Trophoblast cell (in vitro differentiated cells and primary cell): ENCODE data around the gene EIF4G1.

Experiments used
- DNase-seq, 2 donors: peaks; one replicate each; pipeline ENCODE4 v3.0.0-alpha.2; 2016
- H2AFZ ChIP-seq: 2 replicates; pipeline ENCODE4 v1.6.1; 2013; ENCODE audit warnings: low read length, moderate library complexity, mild to moderate bottlenecking; ENCODE audit not compliant: insufficient read depth, poor library complexity
- H2AK5ac ChIP-seq: 2 replicates; pipeline ENCODE4 v1.6.1; 2013; ENCODE audit warnings: mild to moderate bottlenecking, low read length
- H2BK120ac ChIP-seq: 2 replicates; pipeline ENCODE4 v1.6.1; 2013; ENCODE audit warnings: low read length, mild to moderate bottlenecking, moderate library complexity; ENCODE audit not compliant: insufficient read depth, poor library complexity
- H2BK12ac ChIP-seq: 2 replicates; pipeline ENCODE4 v1.6.1; 2013; ENCODE audit warnings: mild to moderate bottlenecking, low read length, moderate library complexity
- H2BK5ac ChIP-seq: 2 replicates; pipeline ENCODE4 v1.6.1; 2013; ENCODE audit warnings: low read length, low read depth, moderate library complexity, mild to moderate bottlenecking; ENCODE audit not compliant: poor library complexity
- H3K14ac ChIP-seq: 2 replicates; pipeline ENCODE4 v1.6.1; 2013; ENCODE audit warnings: mild to moderate bottlenecking, low read length
- H3K18ac ChIP-seq: 2 replicates; pipeline ENCODE4 v1.6.1; 2013; ENCODE audit warnings: mild to moderate bottlenecking, low read length
- H3K23ac ChIP-seq: 2 replicates; pipeline ENCODE4 v1.6.1; 2013; ENCODE audit warnings: low read length
- H3K27ac ChIP-seq: 2 replicates; pipeline ENCODE4 v1.5.1; 2013; ENCODE audit warnings: low read depth, mild to moderate bottlenecking, inconsistent platforms, low read length, moderate library complexity
- H3K27me3 ChIP-seq: 2 replicates; pipeline ENCODE4 v1.6.1; 2013; ENCODE audit warnings: inconsistent platforms, mild to moderate bottlenecking, low read length, moderate library complexity; ENCODE audit not compliant: insufficient read depth
- H3K36me3 ChIP-seq, 2 experiments: 1 replicate in 1 of 2; 2 replicates in 1 of 2; pipeline ENCODE4 v1.6.1; 2013; ENCODE audit warnings: low read length in 2 of 2, mild to moderate bottlenecking in 2 of 2, moderate library complexity in 1 of 2; ENCODE audit not compliant: insufficient read depth in 2 of 2, control insufficient read depth in 1 of 2
- H3K4ac ChIP-seq: 2 replicates; pipeline ENCODE4 v1.6.1; 2013; ENCODE audit warnings: low read depth, mild to moderate bottlenecking, low read length, moderate library complexity
- H3K4me1 ChIP-seq, 2 experiments: 1 replicate in 1 of 2; 2 replicates in 1 of 2; pipeline ENCODE4 v1.6.1; 2013; ENCODE audit warnings: low read length in 2 of 2, mild to moderate bottlenecking in 2 of 2, moderate library complexity in 1 of 2; ENCODE audit not compliant: insufficient read depth in 2 of 2, control insufficient read depth in 1 of 2
- H3K4me2 ChIP-seq: 2 replicates; pipeline ENCODE4 v1.6.1; 2013; ENCODE audit warnings: inconsistent platforms, mild to moderate bottlenecking, low read length, moderate library complexity
- H3K4me3 ChIP-seq: 2 replicates; pipeline ENCODE4 v1.5.1; 2013; ENCODE audit warnings: mild to moderate bottlenecking, low read depth, low read length, inconsistent platforms
- H3K79me1 ChIP-seq: one replicate; pipeline ENCODE4 v1.6.1; 2013; ENCODE audit warnings: low read length
- H3K79me2 ChIP-seq: 2 replicates; pipeline ENCODE4 v1.6.1; 2013; ENCODE audit warnings: low read length, mild to moderate bottlenecking; ENCODE audit not compliant: control insufficient read depth, insufficient read depth, poor library complexity
- H3K9ac ChIP-seq: 2 replicates; pipeline ENCODE4 v1.6.1; 2013; ENCODE audit warnings: mild to moderate bottlenecking, low read length
- H3K9me3 ChIP-seq: 2 replicates; pipeline ENCODE4 v1.6.1; 2013; ENCODE audit warnings: low read depth, mild to moderate bottlenecking, control low read depth, inconsistent platforms, low read length; ENCODE audit not compliant: insufficient read depth
- H4K12ac ChIP-seq: 2 replicates; pipeline ENCODE4 v1.6.1; 2013; ENCODE audit warnings: low read depth, mild to moderate bottlenecking, low read length, moderate library complexity
- H4K8ac ChIP-seq: 2 replicates; pipeline ENCODE4 v1.6.1; 2013; ENCODE audit warnings: low read depth, mild to moderate bottlenecking, low read length, moderate library complexity
- H4K91ac ChIP-seq: one replicate; pipeline ENCODE4 v1.6.1; 2013; ENCODE audit warnings: low read depth, mild to moderate bottlenecking, low read length, moderate library complexity
- WGBS: extraction: QIAGEN DNeasy Blood & Tissue Kit; methylation state at CpG from one replicate; pipeline ENCODE4 v1.1.7; 2013; ENCODE audit warnings: missing lambda C conversion rate; ENCODE audit not compliant: insufficient read length, insufficient coverage; ENCODE audit errors: extremely low coverage; 5-methylcytosine and 5-hydroxymethylcytosine counted together

The EIF4G1 gene

GRCh38 chr3:184332370-184333090 is 18.1 kb downstream of the EIF4G1 start:
- no CpG with 5 or more reads among the region's 10 CpGs for WGBS
- DNase-seq: peak; percentile 80 to 85
- Histone ChIP-seq H2AFZ (no peak overlapping the region), H3K4me3 (no peak overlapping the region), H3K14ac (peak overlapping the region; percentile 5), H3K4ac (no peak overlapping the region), H3K9ac (no peak overlapping the region), H3K79me1 (peaks cover 20% of the 10 kb centered on the region), H4K91ac (peak overlapping the region; percentile 50), H2BK12ac (no peak overlapping the region), H4K8ac (no peak overlapping the region), H2BK5ac (peak overlapping the region; percentile 49), H3K18ac (peak overlapping the region; percentile 10), H2AK5ac (no peak overlapping the region), H4K12ac (no peak overlapping the region), H3K9me3 (peaks cover 5% of the 10 kb centered on the region), H3K4me2 (peak overlapping the region; percentile 25), H3K23ac (no peak overlapping the region), H3K36me3 (peaks cover 53 to 66% of the 10 kb centered on the region in 2 experiments), H3K79me2 (peaks cover 9% of the 10 kb centered on the region), H3K4me1 (peaks cover 28 to 33% of the 10 kb centered on the region in 2 experiments), H3K27me3 (no peaks in the 10 kb centered on the region), H2BK120ac (no peak overlapping the region), H3K27ac (peak overlapping the region; percentile 66)

DNA sequence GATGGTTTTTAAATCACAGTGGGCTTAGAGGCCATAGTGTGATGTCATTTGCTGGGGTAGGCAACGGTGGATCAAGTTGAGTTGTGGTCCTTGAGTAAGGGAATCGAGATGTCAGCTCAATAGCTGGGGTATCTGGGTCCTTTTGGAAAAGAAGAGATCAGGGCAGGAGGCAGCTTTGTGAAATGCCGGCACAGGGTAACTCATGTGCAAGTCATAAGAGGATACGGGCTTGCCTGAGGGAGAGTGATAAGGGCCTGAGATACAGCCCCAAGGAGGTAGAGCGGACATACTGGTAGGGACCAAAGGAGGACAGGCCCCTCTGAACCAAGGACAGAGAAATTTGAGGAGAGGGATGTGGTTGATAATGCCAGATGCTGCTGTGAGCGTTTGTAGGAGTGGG is 18.8 kb downstream of the EIF4G1 start:
- no peak overlapping the region for H3K4me3 ChIP-seq
- no CpG with 5 or more reads among the region's 6 CpGs for WGBS
- H2BK12ac ChIP-seq: no peak overlapping the region
- no peak overlapping the region for H2BK120ac ChIP-seq
- peaks cover 47 to 59% of the 10 kb centered on the region in 2 experiments for H3K36me3 ChIP-seq
- H3K27me3 ChIP-seq: no peaks in the 10 kb centered on the region
- peak overlapping the region; percentile 10 for H3K18ac ChIP-seq
- DNase-seq: peak; percentile 91 to 94
- H2BK5ac ChIP-seq: peak overlapping the region; percentile 49
- no peak overlapping the region for H3K23ac ChIP-seq
- no peak overlapping the region for H3K14ac ChIP-seq
- peak overlapping the region; percentile 50 for H4K91ac ChIP-seq
- peaks cover 9% of the 10 kb centered on the region for H3K79me2 ChIP-seq
- peaks cover 28 to 33% of the 10 kb centered on the region in 2 experiments for H3K4me1 ChIP-seq
- no peak overlapping the region for H4K8ac ChIP-seq
- peak overlapping the region; percentile 66 for H3K27ac ChIP-seq
- no peak overlapping the region for H3K9ac ChIP-seq
- H2AFZ ChIP-seq: no peak overlapping the region
- no peak overlapping the region for H3K4ac ChIP-seq
- H2AK5ac ChIP-seq: no peak overlapping the region
- no peak overlapping the region for H4K12ac ChIP-seq
- peaks cover 20% of the 10 kb centered on the region for H3K79me1 ChIP-seq
- no peak overlapping the region for H3K4me2 ChIP-seq
- peaks cover 5% of the 10 kb centered on the region for H3K9me3 ChIP-seq

- WGBS: no CpG with 5 or more reads among the region's 3 CpGs
- H4K12ac ChIP-seq: no peak overlapping the region
- no peak overlapping the region for H3K4ac ChIP-seq
- no peak overlapping the region for H2AK5ac ChIP-seq
- no peak overlapping the region for H3K23ac ChIP-seq
- peak overlapping the region; percentile 26 for H3K18ac ChIP-seq
- H3K27me3 ChIP-seq: no peaks in the 10 kb centered on the region
- peaks cover 42 to 54% of the 10 kb centered on the region in 2 experiments for H3K36me3 ChIP-seq
- peaks cover 28 to 34% of the 10 kb centered on the region in 2 experiments for H3K4me1 ChIP-seq
- H3K27ac ChIP-seq: peak overlapping the region; percentile 65
- H3K14ac ChIP-seq: peak overlapping the region; percentile 0
- H2BK12ac ChIP-seq: no peak overlapping the region
- H3K79me1 ChIP-seq: peaks cover 20% of the 10 kb centered on the region
- no peak overlapping the region for H3K9ac ChIP-seq
- peak overlapping the region; percentile 1 for H4K91ac ChIP-seq
- peak overlapping the region; percentile 35 for H2BK5ac ChIP-seq
- H2AFZ ChIP-seq: no peak overlapping the region
- peaks cover 9% of the 10 kb centered on the region for H3K79me2 ChIP-seq
- no peak overlapping the region for H3K4me2 ChIP-seq
- H4K8ac ChIP-seq: no peak overlapping the region
- H3K4me3 ChIP-seq: peak overlapping the region; percentile 56
- DNase-seq: peak in 1 of 2 donors; percentile 22
- peaks cover 5% of the 10 kb centered on the region for H3K9me3 ChIP-seq
- H2BK120ac ChIP-seq: peak overlapping the region; percentile 0
Measured at GRCh38 chr3:184333700-184334099, 19.3 kb downstream of the EIF4G1 start.

GRCh38 chr3:184334470-184335158 is 20.2 kb downstream of the EIF4G1 start:
- no CpG with 5 or more reads among the region's 15 CpGs for WGBS
- Histone ChIP-seq H2BK120ac (no peak overlapping the region), H3K27me3 (no peaks in the 10 kb centered on the region)

More at GRCh38 chr3:184334470-184335158, 20.2 kb downstream of the EIF4G1 start:
- H3K4me2 ChIP-seq: no peak overlapping the region
- no peak overlapping the region for H4K91ac ChIP-seq
- peaks cover 20% of the 10 kb centered on the region for H3K79me1 ChIP-seq
- no peak overlapping the region for H3K23ac ChIP-seq
- H4K8ac ChIP-seq: no peak overlapping the region
- H2BK5ac ChIP-seq: peak overlapping the region; percentile 4
- no peak overlapping the region for H3K4ac ChIP-seq
- no peak overlapping the region for H2AFZ ChIP-seq
- peak; percentile 83 to 90 for DNase-seq
- H3K18ac ChIP-seq: no peak overlapping the region
- H3K79me2 ChIP-seq: peaks cover 9% of the 10 kb centered on the region
- peaks cover 37 to 45% of the 10 kb centered on the region in 2 experiments for H3K36me3 ChIP-seq
- H4K12ac ChIP-seq: no peak overlapping the region
- H3K4me1 ChIP-seq: peaks cover 28 to 36% of the 10 kb centered on the region in 2 experiments
- no peak overlapping the region for H3K4me3 ChIP-seq
- peak overlapping the region; percentile 49 for H3K27ac ChIP-seq
- H3K9ac ChIP-seq: no peak overlapping the region
- H2AK5ac ChIP-seq: no peak overlapping the region
- peaks cover 5% of the 10 kb centered on the region for H3K9me3 ChIP-seq
- H2BK12ac ChIP-seq: no peak overlapping the region
- H3K14ac ChIP-seq: no peak overlapping the region
